Right lobe of liver (tissue), 4 donors: Measurements from ENCODE around the gene NOS1AP.

Source experiments
- POLR2A ChIP-seq: fragments of 450-650 bp; IDR thresholded peaks from one replicate; pipeline ENCODE4 v1.6.1; 2017; ENCODE audit warnings: antibody characterized with exemption, mild to moderate bottlenecking
- TF ChIP-seq, protein P1 (sequence below), 4 donors: fragments of 200-600 bp in 3 of 4; fragments of 450-650 bp in 1 of 4; IDR thresholded peaks; one replicate each; pipeline versions ENCODE4 v1.5.1 to v1.8.0; 2016 to 2022; ENCODE audit warnings: antibody characterized with exemption in 4 of 4, mild to moderate bottlenecking in 2 of 4
- donor health status: DM: no; HTN: no; CAD: no.
- donor health status: DM: no; HTN: no; CAD: no.
- donor health status: DM: no; HTN: yes; CAD: no.

DNA sequence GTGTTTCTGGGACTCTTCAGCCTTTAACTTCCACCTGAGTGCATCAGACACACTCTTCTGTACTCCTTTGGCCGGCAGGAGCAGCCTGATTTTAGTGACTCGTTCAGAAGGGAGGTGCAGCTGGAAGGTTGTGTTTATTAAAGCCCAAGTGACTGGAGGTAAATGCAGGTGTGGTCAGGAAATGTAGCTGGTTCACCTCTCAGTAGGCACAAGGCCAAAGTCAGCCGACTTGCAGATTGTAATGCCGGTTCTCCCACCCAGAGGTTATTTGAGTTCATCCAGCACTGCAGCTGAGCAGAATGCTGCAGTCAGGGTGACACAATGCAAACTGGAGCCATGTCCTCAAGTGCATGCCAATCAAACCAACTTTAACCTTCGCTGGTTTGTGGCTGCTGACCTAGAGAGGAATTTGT is 215.7 kb downstream of the NOS1AP start:
- TF ChIP-seq, protein P1, sequence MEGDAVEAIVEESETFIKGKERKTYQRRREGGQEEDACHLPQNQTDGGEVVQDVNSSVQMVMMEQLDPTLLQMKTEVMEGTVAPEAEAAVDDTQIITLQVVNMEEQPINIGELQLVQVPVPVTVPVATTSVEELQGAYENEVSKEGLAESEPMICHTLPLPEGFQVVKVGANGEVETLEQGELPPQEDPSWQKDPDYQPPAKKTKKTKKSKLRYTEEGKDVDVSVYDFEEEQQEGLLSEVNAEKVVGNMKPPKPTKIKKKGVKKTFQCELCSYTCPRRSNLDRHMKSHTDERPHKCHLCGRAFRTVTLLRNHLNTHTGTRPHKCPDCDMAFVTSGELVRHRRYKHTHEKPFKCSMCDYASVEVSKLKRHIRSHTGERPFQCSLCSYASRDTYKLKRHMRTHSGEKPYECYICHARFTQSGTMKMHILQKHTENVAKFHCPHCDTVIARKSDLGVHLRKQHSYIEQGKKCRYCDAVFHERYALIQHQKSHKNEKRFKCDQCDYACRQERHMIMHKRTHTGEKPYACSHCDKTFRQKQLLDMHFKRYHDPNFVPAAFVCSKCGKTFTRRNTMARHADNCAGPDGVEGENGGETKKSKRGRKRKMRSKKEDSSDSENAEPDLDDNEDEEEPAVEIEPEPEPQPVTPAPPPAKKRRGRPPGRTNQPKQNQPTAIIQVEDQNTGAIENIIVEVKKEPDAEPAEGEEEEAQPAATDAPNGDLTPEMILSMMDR (IDR thresholded peaks at IDR 0.05), result no peak
- TF ChIP-seq POLR2A, result no peak
